ENCODE measurements around the gene FAM131A.

- TF ChIP-seq, protein P1, sequence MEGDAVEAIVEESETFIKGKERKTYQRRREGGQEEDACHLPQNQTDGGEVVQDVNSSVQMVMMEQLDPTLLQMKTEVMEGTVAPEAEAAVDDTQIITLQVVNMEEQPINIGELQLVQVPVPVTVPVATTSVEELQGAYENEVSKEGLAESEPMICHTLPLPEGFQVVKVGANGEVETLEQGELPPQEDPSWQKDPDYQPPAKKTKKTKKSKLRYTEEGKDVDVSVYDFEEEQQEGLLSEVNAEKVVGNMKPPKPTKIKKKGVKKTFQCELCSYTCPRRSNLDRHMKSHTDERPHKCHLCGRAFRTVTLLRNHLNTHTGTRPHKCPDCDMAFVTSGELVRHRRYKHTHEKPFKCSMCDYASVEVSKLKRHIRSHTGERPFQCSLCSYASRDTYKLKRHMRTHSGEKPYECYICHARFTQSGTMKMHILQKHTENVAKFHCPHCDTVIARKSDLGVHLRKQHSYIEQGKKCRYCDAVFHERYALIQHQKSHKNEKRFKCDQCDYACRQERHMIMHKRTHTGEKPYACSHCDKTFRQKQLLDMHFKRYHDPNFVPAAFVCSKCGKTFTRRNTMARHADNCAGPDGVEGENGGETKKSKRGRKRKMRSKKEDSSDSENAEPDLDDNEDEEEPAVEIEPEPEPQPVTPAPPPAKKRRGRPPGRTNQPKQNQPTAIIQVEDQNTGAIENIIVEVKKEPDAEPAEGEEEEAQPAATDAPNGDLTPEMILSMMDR (IDR thresholded peaks at IDR 0.05; ENCODE audit: insufficient read depth, low read length), result no peak
- TF ChIP-seq POLR2AphosphoS5 (IDR thresholded peaks at IDR 0.05; ENCODE audit: low read depth) (no peak), REST (IDR thresholded peaks at IDR 0.05; ENCODE audit: insufficient replicate concordance, low read depth) (no peak)
These were observed 47.1 kb upstream of the FAM131A start for GRCh38 chr3:184290331-184290730.

All from HL-60 (cell line).